Measurements from ENCODE around the gene SSRP1. TPM values are rescaled to one million over a fixed set of nuclear protein-coding genes. Genes with fewer than 3 reads are reported as not detected.

SSRP1 gene
- total and polyA plus RNA-seq, 7 experiments from 2014 or later, result 34.3 to 146 (median 54.7) TPM

DNA sequence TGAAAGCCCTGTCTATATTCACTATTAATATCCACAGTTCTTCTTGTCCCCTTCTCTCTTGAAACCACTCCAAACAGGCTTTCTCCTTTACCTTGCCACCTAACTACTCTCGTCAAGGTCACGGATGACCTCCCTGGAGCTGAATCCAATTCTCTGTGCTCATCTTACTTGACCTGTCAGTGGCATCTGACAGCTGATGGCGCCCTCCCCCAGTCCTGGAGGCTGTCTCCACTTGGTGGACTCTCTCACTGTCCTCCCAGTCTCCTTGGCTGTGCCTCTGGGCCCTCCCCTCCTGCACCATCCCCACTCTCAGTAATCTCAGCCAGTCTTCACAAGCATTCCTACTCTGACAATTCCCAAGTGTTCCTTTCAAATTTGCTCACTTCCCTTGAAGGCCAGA is 19.7 kb downstream of the SSRP1 start:
- intact Hi-C loops (cut with micrococcal nuclease), result no loop called here
- Histone ChIP-seq H3K4me1 (ENCODE audit: control insufficient read depth in 2 of 2, insufficient read depth in 2 of 2, low read length in 2 of 2) (peaks cover 0 to 8% of the 10 kb centered on the region in 2 donors), H3K4me3 (ENCODE audit: low read length) (no peak overlapping the region), H3K9me3 (ENCODE audit: control insufficient read depth in 2 of 3, low read length in 3 of 3) (no peaks in the 10 kb centered on the region), H3K27ac (ENCODE audit: low read depth, low read length) (no peak overlapping the region), H3K36me3 (ENCODE audit: control insufficient read depth in 2 of 3, insufficient read depth in 3 of 3, low read length in 3 of 3) (peaks cover 0 to 34% (median 0%) of the 10 kb centered on the region in 3 experiments), H3K27me3 (ENCODE audit: control insufficient read depth in 2 of 2, insufficient read depth in 2 of 2, low read length in 2 of 2) (no peaks in the 10 kb centered on the region)
- Mint-ChIP-seq H3K4me1 (peaks cover 4 to 13% (median 12%) of the 10 kb centered on the region in 7 donors), H3K4me3 (no peak overlapping the region), H3K36me3 (peaks cover 0 to 15% (median 4%) of the 10 kb centered on the region in 5 donors), H3K27ac (no peak overlapping the region), H3K9me3 (no peaks in the 10 kb centered on the region), H3K27me3 (no peaks in the 10 kb centered on the region)
- ATAC-seq (no peak), DNase-seq (no peak)
- ChIA-PET CTCF (no interaction called here), POLR2A (interaction anchor here (1.2 kb wide), 1 partner anchor 8 kb away, joined by 4 read pairs; no protein-coding TSS in a partner anchor)

DNA sequence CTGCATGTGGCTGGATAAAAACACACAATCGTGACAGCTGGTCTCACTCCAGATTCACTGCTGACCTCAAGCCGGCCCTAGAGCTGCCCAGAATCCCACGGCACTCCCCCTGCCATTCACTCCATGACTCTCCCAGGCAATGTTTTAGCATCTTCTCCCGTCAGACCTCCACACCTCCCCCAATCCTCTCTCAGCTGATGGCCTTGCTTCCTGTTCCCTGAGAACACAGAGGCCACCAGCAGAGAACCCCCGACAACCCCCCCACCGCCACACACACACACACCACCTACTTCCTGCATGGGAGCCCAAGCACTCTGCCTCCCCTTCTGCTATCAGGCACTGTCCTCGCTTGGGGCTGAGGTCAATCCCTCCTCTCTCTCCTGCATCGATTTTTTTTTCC is 20.2 kb downstream of the SSRP1 start:
- H3K4me3 Mint-ChIP-seq, result no peak overlapping the region
- ChIA-PET CTCF (no interaction called here), POLR2A (interaction anchor here (1.2 kb wide), 1 partner anchor 8 kb away, joined by 4 read pairs; no protein-coding TSS in a partner anchor)
- Histone ChIP-seq H3K27ac (ENCODE audit: low read depth, low read length) (no peak overlapping the region), H3K36me3 (ENCODE audit: control insufficient read depth in 2 of 3, insufficient read depth in 3 of 3, low read length in 3 of 3) (peaks cover 0 to 34% (median 0%) of the 10 kb centered on the region in 3 experiments), H3K9me3 (ENCODE audit: control insufficient read depth in 2 of 3, low read length in 3 of 3) (no peaks in the 10 kb centered on the region), H3K27me3 (ENCODE audit: control insufficient read depth in 2 of 2, insufficient read depth in 2 of 2, low read length in 2 of 2) (no peaks in the 10 kb centered on the region), H3K4me1 (ENCODE audit: control insufficient read depth in 2 of 2, insufficient read depth in 2 of 2, low read length in 2 of 2) (peaks cover 0 to 8% of the 10 kb centered on the region in 2 donors), H3K4me3 (ENCODE audit: low read length) (no peak overlapping the region)
- no peaks in the 10 kb centered on the region for H3K9me3 Mint-ChIP-seq
- no peak overlapping the region for H3K27ac Mint-ChIP-seq
- DNase-seq (no peak), ATAC-seq (no peak)
- H3K27me3 Mint-ChIP-seq, result no peaks in the 10 kb centered on the region
- H3K36me3 Mint-ChIP-seq, result peaks cover 0 to 11% (median 0%) of the 10 kb centered on the region in 5 donors
- intact Hi-C loops (cut with micrococcal nuclease), result no loop called here
- peaks cover 5 to 13% (median 10%) of the 10 kb centered on the region in 7 donors for H3K4me1 Mint-ChIP-seq

DNA sequence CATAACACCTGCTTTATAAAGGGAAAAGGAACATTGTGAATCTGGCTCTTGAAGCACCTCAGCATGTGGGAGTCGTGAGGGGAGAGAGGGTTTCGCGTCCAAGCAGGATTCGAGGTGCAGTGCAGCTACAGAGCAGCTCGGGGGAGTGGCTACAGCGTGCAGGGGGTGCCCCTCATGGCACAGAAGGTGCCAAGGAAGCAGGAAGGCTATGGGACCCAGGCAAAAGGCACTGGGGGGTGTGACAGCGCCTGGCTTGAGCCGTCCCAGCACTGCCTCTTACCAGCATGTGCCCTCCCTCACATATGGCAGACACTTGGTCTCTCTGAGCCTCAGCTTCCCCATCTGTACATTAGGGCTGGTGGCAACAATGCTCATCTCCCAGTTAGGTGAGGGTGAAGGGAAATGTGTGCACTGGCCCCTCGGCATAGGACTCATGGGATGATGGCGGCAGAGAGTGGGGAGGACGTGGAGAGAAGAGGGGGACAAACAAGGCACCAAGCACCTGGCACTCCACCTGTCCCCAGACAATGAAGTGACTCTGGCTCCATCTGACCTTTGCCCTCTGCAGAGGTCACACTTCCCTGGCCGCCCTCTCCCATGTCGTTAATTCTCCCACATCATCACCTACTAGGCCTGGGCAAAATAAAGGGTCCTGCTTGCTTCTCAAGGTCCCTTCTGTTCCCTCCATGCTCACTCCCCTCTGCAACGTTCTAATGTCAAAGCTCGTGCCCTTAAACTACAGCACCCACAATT is 21.3 kb downstream of the SSRP1 start:
- intact Hi-C loops (cut with micrococcal nuclease), result no loop called here
- no peak overlapping the region for H3K4me3 ChIP-seq (ENCODE audit: low read length)
- Mint-ChIP-seq H3K27ac (no peak overlapping the region), H3K4me1 (peaks cover 5 to 14% (median 13%) of the 10 kb centered on the region in 7 donors), H3K36me3 (peaks cover 0 to 13% (median 0%) of the 10 kb centered on the region in 5 donors), H3K9me3 (no peaks in the 10 kb centered on the region), H3K4me3 (no peak overlapping the region), H3K27me3 (no peaks in the 10 kb centered on the region)
- POLR2A ChIA-PET, result interaction anchor here (0.6 to 1.0 kb wide), 2 partner anchors 215 to 338 kb away, joined by 3 read pairs; no protein-coding TSS in a partner anchor
- CTCF ChIA-PET, result no interaction called here
- H3K27me3 ChIP-seq (ENCODE audit: control insufficient read depth in 2 of 2, insufficient read depth in 2 of 2, low read length in 2 of 2), result no peaks in the 10 kb centered on the region
- H3K9me3 ChIP-seq (ENCODE audit: control insufficient read depth in 2 of 3, low read length in 3 of 3), result no peaks in the 10 kb centered on the region
- H3K27ac ChIP-seq (ENCODE audit: low read depth, low read length), result no peak overlapping the region
- H3K36me3 ChIP-seq (ENCODE audit: control insufficient read depth in 2 of 3, insufficient read depth in 3 of 3, low read length in 3 of 3), result peaks cover 0 to 34% (median 0%) of the 10 kb centered on the region in 3 experiments
- ATAC-seq (no peak), DNase-seq (no peak)
- H3K4me1 ChIP-seq (ENCODE audit: control insufficient read depth in 2 of 2, insufficient read depth in 2 of 2, low read length in 2 of 2), result peaks cover 0 to 8% of the 10 kb centered on the region in 2 donors

- ATAC-seq (no peak), DNase-seq (no peak)
- H3K4me1 ChIP-seq (ENCODE audit: control insufficient read depth in 2 of 2, insufficient read depth in 2 of 2, low read length in 2 of 2), result peaks cover 0 to 8% of the 10 kb centered on the region in 2 donors
- ChIA-PET POLR2A (interaction anchor here (1.0 kb wide), 1 partner anchor 215 kb away, joined by 3 read pairs; no protein-coding TSS in a partner anchor), CTCF (no interaction called here)
- no peak overlapping the region for H3K27ac ChIP-seq (ENCODE audit: low read depth, low read length)
- Mint-ChIP-seq H3K4me1 (peaks cover 5 to 14% (median 11%) of the 10 kb centered on the region in 7 donors), H3K9me3 (no peaks in the 10 kb centered on the region), H3K27ac (no peak overlapping the region), H3K27me3 (no peaks in the 10 kb centered on the region), H3K36me3 (peaks cover 0 to 10% (median 0%) of the 10 kb centered on the region in 5 donors), H3K4me3 (no peak overlapping the region)
- H3K27me3 ChIP-seq (ENCODE audit: control insufficient read depth in 2 of 2, insufficient read depth in 2 of 2, low read length in 2 of 2), result no peaks in the 10 kb centered on the region
- H3K4me3 ChIP-seq (ENCODE audit: low read length), result no peak overlapping the region
- H3K9me3 ChIP-seq (ENCODE audit: control insufficient read depth in 2 of 3, low read length in 3 of 3), result no peaks in the 10 kb centered on the region
- intact Hi-C loops (cut with micrococcal nuclease), result no loop called here
- peaks cover 0 to 34% (median 0%) of the 10 kb centered on the region in 3 experiments for H3K36me3 ChIP-seq (ENCODE audit: control insufficient read depth in 2 of 3, insufficient read depth in 3 of 3, low read length in 3 of 3)
These were observed 21.9 kb downstream of the SSRP1 start for GRCh38 chr11:57313788-57314135.

DNA sequence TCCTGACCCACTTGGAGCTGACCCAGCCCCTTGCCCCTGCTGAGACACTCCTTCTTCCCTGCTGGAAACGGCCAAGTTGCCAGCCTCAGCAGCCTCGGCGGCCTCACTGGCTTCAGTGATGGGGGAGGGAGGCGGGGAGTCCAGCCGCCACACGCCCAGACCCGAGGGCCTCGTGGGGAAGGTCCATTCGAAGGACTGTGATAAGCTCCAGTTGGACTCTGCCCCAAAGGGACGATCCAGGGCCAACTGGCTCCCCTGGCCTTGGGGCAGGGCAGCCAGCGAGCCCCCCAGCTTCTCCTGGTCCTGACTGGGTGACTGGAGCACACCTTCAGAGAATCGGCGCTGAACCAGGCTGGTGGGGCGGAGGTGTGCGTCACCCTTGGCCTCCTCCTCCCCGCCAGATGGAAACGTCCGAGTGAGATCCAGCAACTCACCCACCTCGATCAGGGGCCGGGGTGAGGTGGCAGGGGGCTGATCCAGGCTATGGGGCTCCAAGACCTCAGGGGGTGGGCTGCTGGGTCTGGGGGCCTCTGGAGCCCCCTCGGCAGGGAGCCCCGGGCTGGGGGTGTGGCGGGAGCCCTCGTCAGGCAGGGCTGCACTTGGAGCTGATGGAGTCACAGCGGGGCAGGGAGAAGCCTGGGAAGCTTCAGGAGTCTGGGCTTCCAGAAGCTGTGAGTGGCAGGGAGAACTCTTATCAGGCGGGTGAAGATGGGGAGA is 22.5 kb downstream of the SSRP1 start:
- H3K4me3 Mint-ChIP-seq, result no peak overlapping the region
- H3K9me3 Mint-ChIP-seq, result no peaks in the 10 kb centered on the region
- CTCF ChIA-PET, result no interaction called here
- no peaks in the 10 kb centered on the region for H3K27me3 ChIP-seq (ENCODE audit: control insufficient read depth in 2 of 2, insufficient read depth in 2 of 2, low read length in 2 of 2)
- peaks cover 5 to 14% (median 11%) of the 10 kb centered on the region in 7 donors for H3K4me1 Mint-ChIP-seq
- no peak overlapping the region for H3K27ac Mint-ChIP-seq
- H3K36me3 Mint-ChIP-seq, result peaks cover 0 to 12% (median 0%) of the 10 kb centered on the region in 5 donors
- H3K27ac ChIP-seq (ENCODE audit: low read depth, low read length), result no peak overlapping the region
- intact Hi-C loops (cut with micrococcal nuclease), result no loop called here
- peaks cover 0 to 34% (median 0%) of the 10 kb centered on the region in 3 experiments for H3K36me3 ChIP-seq (ENCODE audit: control insufficient read depth in 2 of 3, insufficient read depth in 3 of 3, low read length in 3 of 3)
- POLR2A ChIA-PET, result interaction anchor here (1.0 kb wide), 1 partner anchor 216 kb away, joined by 3 read pairs; no protein-coding TSS in a partner anchor
- H3K27me3 Mint-ChIP-seq, result no peaks in the 10 kb centered on the region
- DNase-seq (no peak), ATAC-seq (no peak)
- H3K4me1 ChIP-seq (ENCODE audit: control insufficient read depth in 2 of 2, insufficient read depth in 2 of 2, low read length in 2 of 2), result peaks cover 0 to 8% of the 10 kb centered on the region in 2 donors
- no peaks in the 10 kb centered on the region for H3K9me3 ChIP-seq (ENCODE audit: control insufficient read depth in 2 of 3, low read length in 3 of 3)
- H3K4me3 ChIP-seq (ENCODE audit: low read length), result no peak overlapping the region

- H3K36me3 ChIP-seq (ENCODE audit: control insufficient read depth in 2 of 3, insufficient read depth in 3 of 3, low read length in 3 of 3), result peaks cover 0 to 31% (median 0%) of the 10 kb centered on the region in 3 experiments
- intact Hi-C loops (cut with micrococcal nuclease), result no loop called here
- no peak overlapping the region for H3K4me3 ChIP-seq (ENCODE audit: low read length)
- H3K4me1 ChIP-seq (ENCODE audit: control insufficient read depth in 2 of 2, insufficient read depth in 2 of 2, low read length in 2 of 2), result peaks cover 0 to 8% of the 10 kb centered on the region in 2 donors
- H3K27ac ChIP-seq (ENCODE audit: low read depth, low read length), result no peak overlapping the region
- Mint-ChIP-seq H3K4me3 (peak overlapping the region in 8 of 10 donors; percentile 14 to 67 (median 45)), H3K4me1 (peaks cover 5 to 14% (median 10%) of the 10 kb centered on the region in 7 donors), H3K36me3 (peaks cover 0 to 13% (median 0%) of the 10 kb centered on the region in 5 donors), H3K27me3 (no peaks in the 10 kb centered on the region), H3K27ac (peak overlapping the region in 1 of 9 donors; percentile 77), H3K9me3 (no peaks in the 10 kb centered on the region)
- ChIA-PET CTCF (no interaction called here), POLR2A (interaction anchor here (1.2 kb wide), 1 partner anchor 10 kb away, joined by 3 read pairs; no protein-coding TSS in a partner anchor)
- no peak for DNase-seq
- no peak for ATAC-seq
- no peaks in the 10 kb centered on the region for H3K27me3 ChIP-seq (ENCODE audit: control insufficient read depth in 2 of 2, insufficient read depth in 2 of 2, low read length in 2 of 2)
- no peaks in the 10 kb centered on the region for H3K9me3 ChIP-seq (ENCODE audit: control insufficient read depth in 2 of 3, low read length in 3 of 3)
These were observed 23.1 kb downstream of the SSRP1 start for GRCh38 chr11:57312511-57313021.

Measured in naive thymus-derived CD4-positive, alpha-beta T cell (primary cell).